ENCODE measurements around the gene TAS2R38. TPM values are rescaled to one million over a fixed set of nuclear protein-coding genes. Genes with fewer than 3 reads are reported as not detected.

TAS2R38 gene
- polyA plus RNA-seq = under 1 TPM in 1 of 4 donors, not detected in 3; 0.21 TPM
- long read RNA-seq, donor 1 = 0 reads
- long read RNA-seq, donor 2 = 0 reads
- long read RNA-seq, donor 3 = 0 reads
- long read RNA-seq, donor 4 = 0 reads
- long read RNA-seq, donor 5 = 0 reads
- long read RNA-seq, donor 6 = 0 reads
- long read RNA-seq, donor 7 = 0 reads
- long read RNA-seq, donor 8 = 0 reads
- long read RNA-seq, donor 9 = 0 reads
- long read RNA-seq, donor 10 = 0 reads

DNA sequence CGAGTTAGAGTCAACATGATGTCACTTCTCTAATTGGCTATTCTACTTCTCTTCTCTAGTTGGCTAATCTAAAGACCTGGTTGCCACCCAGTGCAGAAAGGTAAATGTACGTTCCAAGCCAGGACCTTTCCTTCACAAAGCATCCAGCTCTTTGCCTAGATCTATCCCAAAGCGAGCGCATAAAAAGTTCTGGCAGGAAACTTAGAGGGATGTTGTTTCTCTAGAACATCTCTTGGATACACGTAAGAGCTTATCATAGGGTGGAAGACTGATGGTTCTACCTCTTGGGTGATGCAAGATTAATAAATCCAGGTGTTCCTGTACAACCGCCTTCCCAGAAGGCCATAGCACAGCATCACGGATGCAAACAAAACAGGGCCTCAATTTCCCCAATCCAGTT lies at the start of gene TAS2R38:
Gene TAS2R38 (minus strand): TSS at position 101 of the 400 bp plus-strand sequence. CDS start 84 bp downstream, at position 17.
- DNase-seq = no peak
- Histone ChIP-seq H3K9me3 (ENCODE audit: control insufficient read depth in 2 of 2, insufficient read depth in 1 of 2, low read depth in 1 of 2, low read length in 1 of 2) (no peaks in the 10 kb centered on the region), H3K36me3 (ENCODE audit: control insufficient read depth in 3 of 3, insufficient read depth in 2 of 3, low read depth in 1 of 3, low read length in 3 of 3) (no peaks in the 10 kb centered on the region), H3K4me3 (ENCODE audit: low read depth in 1 of 3, low read length in 3 of 3) (no peak within 1 kb of the TSS), H3K27me3 (ENCODE audit: control insufficient read depth in 3 of 3, insufficient read depth in 3 of 3, low read length in 3 of 3) (no peaks in the 10 kb centered on the region), H3K27ac (ENCODE audit: low read depth in 1 of 3, low read length in 2 of 3) (no peak within 1 kb of the TSS), H3K4me1 (ENCODE audit: control insufficient read depth in 3 of 3, insufficient read depth in 2 of 3, low read depth in 1 of 3, low read length in 2 of 3) (peaks cover 0 to 5% (median 0%) of the 10 kb centered on the region in 3 donors)
- no peak for FAIRE-seq
- WGBS, 3 donors = 81 to 85% (median 83%) methylated on average over 7 of the region's 7 CpGs

DNA sequence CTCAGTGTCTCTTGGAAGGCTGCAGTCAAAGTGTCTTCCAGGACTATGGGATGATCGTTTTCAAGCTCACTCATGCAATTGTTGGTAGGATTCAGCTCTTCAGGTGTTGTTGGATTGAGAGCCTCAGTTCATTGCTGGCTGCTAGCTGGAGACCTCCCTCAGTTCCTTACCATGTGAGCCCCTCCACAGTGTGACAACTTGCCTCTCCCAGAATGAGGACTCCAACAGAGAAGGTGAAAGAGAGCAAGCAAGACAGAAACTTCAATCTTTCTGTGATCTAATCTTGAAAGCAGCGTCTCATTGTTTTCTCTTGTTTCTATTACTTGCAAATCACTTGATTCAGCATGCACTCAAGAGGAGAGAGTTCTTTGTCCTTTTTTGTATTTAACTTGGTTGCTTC lies 44.6 kb upstream of the TAS2R38 start:
- Histone ChIP-seq H3K9me3 (ENCODE audit: control insufficient read depth in 2 of 2, insufficient read depth in 1 of 2, low read depth in 1 of 2, low read length in 1 of 2) (no peaks in the 10 kb centered on the region), H3K4me1 (ENCODE audit: control insufficient read depth in 3 of 3, insufficient read depth in 2 of 3, low read depth in 1 of 3, low read length in 2 of 3) (no peaks in the 10 kb centered on the region), H3K27ac (ENCODE audit: low read depth in 1 of 3, low read length in 2 of 3) (no peak overlapping the region), H3K36me3 (ENCODE audit: control insufficient read depth in 3 of 3, insufficient read depth in 2 of 3, low read depth in 1 of 3, low read length in 3 of 3) (peaks cover 0 to 9% (median 0%) of the 10 kb centered on the region in 3 donors), H3K27me3 (ENCODE audit: control insufficient read depth in 3 of 3, insufficient read depth in 3 of 3, low read length in 3 of 3) (no peaks in the 10 kb centered on the region), H3K4me3 (ENCODE audit: low read depth in 1 of 3, low read length in 3 of 3) (no peak overlapping the region)
- DNase-seq (no peak), FAIRE-seq (no peak)
- 67 to 85% (median 78%) methylated on average over 2 of the region's 2 CpGs for WGBS, 3 donors

DNA sequence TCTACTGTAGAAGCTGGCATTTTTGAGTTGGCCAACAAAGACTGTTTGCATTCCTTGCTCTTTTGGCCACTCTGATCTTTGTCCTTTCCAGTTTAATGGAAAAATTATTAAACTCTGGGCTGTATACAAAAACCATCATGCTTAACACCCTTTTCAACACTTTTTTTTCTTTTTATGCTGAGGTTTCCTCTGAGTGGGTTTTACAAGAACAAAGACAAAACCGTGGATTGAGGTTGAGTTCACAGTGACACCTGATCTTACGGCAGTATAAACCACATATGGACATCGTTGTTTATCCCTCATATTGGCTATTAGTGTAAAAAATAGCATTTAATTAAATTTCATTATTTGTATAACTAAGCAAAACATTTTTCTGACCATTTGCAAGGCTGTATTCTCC lies 43.9 kb upstream of the TAS2R38 start:
- H3K27me3 ChIP-seq (ENCODE audit: control insufficient read depth in 3 of 3, insufficient read depth in 3 of 3, low read length in 3 of 3) = no peaks in the 10 kb centered on the region
- H3K27ac ChIP-seq (ENCODE audit: low read depth in 1 of 3, low read length in 2 of 3) = no peak overlapping the region
- H3K4me3 ChIP-seq (ENCODE audit: low read depth in 1 of 3, low read length in 3 of 3) = no peak overlapping the region
- no peak for DNase-seq
- H3K9me3 ChIP-seq (ENCODE audit: control insufficient read depth in 2 of 2, insufficient read depth in 1 of 2, low read depth in 1 of 2, low read length in 1 of 2) = no peaks in the 10 kb centered on the region
- peaks cover 0 to 9% (median 0%) of the 10 kb centered on the region in 3 donors for H3K36me3 ChIP-seq (ENCODE audit: control insufficient read depth in 3 of 3, insufficient read depth in 2 of 3, low read depth in 1 of 3, low read length in 3 of 3)
- no peak for FAIRE-seq
- peaks cover 0 to 3% (median 2%) of the 10 kb centered on the region in 3 donors for H3K4me1 ChIP-seq (ENCODE audit: control insufficient read depth in 3 of 3, insufficient read depth in 2 of 3, low read depth in 1 of 3, low read length in 2 of 3)
- WGBS, 3 donors = 83 to 86% (median 86%) methylated on average over 3 of the region's 3 CpGs

DNA sequence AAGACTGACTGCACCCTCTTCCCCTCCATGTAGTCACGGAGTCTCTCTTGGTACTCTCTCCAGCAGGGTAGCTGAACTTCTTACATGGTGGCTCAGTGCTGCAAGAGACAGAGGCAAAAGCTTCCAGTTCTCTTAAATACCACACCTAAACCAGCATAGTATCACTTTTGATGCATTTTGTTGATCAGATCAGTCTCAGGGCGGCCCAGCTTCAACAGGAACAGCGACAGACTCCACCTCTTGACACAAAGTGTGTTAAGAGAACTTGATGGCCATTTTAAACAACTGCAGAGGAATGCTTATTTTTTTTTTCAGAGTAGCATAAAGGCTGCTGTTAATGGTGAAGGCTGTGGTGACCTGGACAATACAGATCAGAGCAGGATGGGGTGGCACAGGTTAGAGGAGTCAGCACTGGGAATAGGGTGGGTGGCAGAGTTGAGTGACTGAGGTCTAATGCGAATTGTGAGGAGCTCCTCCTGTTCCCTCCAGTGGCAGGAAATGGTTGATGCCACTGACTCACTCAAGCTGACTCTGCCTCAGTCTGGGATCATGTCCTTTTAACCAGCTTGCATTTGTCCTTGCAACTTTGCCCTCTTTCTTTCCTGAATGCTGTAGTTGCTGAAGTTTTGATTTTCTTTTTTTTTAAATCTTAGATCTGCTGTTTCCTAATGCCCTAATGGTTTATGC lies 39.4 kb upstream of the TAS2R38 start:
- DNase-seq (peak; percentile 41 to 86), FAIRE-seq (no peak)
- Histone ChIP-seq H3K9me3 (ENCODE audit: control insufficient read depth in 2 of 2, insufficient read depth in 1 of 2, low read depth in 1 of 2, low read length in 1 of 2) (no peaks in the 10 kb centered on the region), H3K4me3 (ENCODE audit: low read depth in 1 of 3, low read length in 3 of 3) (no peak overlapping the region), H3K4me1 (ENCODE audit: control insufficient read depth in 3 of 3, insufficient read depth in 2 of 3, low read depth in 1 of 3, low read length in 2 of 3) (peaks cover 0 to 16% (median 8%) of the 10 kb centered on the region in 3 donors), H3K27me3 (ENCODE audit: control insufficient read depth in 3 of 3, insufficient read depth in 3 of 3, low read length in 3 of 3) (no peaks in the 10 kb centered on the region), H3K27ac (ENCODE audit: low read depth in 1 of 3, low read length in 2 of 3) (peak overlapping the region in 1 of 3 donors; percentile 18), H3K36me3 (ENCODE audit: control insufficient read depth in 3 of 3, insufficient read depth in 2 of 3, low read depth in 1 of 3, low read length in 3 of 3) (peaks cover 0 to 4% (median 0%) of the 10 kb centered on the region in 3 donors)
- 72 to 85% (median 75%) methylated on average over 4 of the region's 4 CpGs for WGBS, 3 donors

DNA sequence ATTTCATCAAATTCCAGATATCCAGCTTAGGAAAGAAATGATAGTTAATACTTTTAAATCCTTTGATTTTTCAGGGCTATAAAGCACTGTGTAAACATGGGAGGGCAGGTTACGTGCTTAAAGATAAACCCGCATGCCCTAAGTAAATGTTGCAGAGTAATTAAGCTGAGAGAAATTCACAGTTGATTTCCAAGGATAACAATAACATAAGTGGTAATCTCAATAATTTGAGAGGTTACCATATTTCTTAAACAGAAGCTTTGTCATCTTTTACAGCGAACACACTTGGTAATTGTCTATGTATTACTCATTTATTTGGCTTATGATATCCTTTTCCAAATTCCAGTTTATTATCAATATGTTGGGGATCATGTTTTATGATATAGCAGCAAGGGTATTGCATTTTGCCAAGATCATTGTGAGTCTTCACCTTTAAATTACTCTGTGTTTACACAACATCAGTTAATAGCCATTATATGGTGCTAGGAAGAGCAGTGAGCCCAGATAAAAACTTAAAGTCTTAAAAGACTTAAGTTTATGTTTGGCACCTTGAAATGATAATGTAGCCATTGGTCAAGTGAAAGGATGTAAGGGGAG lies 37.5 kb upstream of the TAS2R38 start:
- no peak for FAIRE-seq
- H3K4me1 ChIP-seq (ENCODE audit: control insufficient read depth in 3 of 3, insufficient read depth in 2 of 3, low read depth in 1 of 3, low read length in 2 of 3) = peaks cover 0 to 16% (median 10%) of the 10 kb centered on the region in 3 donors
- no peak overlapping the region for H3K27ac ChIP-seq (ENCODE audit: low read depth in 1 of 3, low read length in 2 of 3)

DNA sequence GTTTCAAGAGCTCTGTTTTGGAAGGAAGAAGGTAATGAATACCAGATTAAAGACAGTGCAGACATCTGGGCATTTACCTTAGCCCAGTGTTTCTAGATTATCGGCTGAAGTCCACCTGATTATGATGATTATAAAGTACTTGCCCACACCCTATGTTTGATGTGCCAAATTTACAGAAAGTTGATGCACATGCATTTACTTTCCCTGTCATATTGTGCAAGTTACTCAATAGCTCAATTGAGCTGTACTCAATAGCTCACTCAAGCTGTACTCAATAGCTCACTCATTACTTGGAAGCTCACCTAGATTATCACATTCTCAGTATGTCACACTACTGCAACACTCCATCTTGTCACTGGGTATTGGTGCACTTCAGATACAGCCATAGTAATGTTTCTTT lies 35.6 kb upstream of the TAS2R38 start:
- DNase-seq (peak; percentile 51 to 93), FAIRE-seq (peak; percentile 74)
- peaks cover 0 to 5% (median 0%) of the 10 kb centered on the region in 3 donors for H3K36me3 ChIP-seq (ENCODE audit: control insufficient read depth in 3 of 3, insufficient read depth in 2 of 3, low read depth in 1 of 3, low read length in 3 of 3)
- no peaks in the 10 kb centered on the region for H3K27me3 ChIP-seq (ENCODE audit: control insufficient read depth in 3 of 3, insufficient read depth in 3 of 3, low read length in 3 of 3)
- H3K4me1 ChIP-seq (ENCODE audit: control insufficient read depth in 3 of 3, insufficient read depth in 2 of 3, low read depth in 1 of 3, low read length in 2 of 3) = peaks cover 0 to 16% (median 10%) of the 10 kb centered on the region in 3 donors
- no peak overlapping the region for H3K4me3 ChIP-seq (ENCODE audit: low read depth in 1 of 3, low read length in 3 of 3)
- H3K9me3 ChIP-seq (ENCODE audit: control insufficient read depth in 2 of 2, insufficient read depth in 1 of 2, low read depth in 1 of 2, low read length in 1 of 2) = no peaks in the 10 kb centered on the region
- 22 to 76% (median 40%) methylated on average over 1 of the region's 1 CpG for WGBS, 3 donors
- H3K27ac ChIP-seq (ENCODE audit: low read depth in 1 of 3, low read length in 2 of 3) = no peak overlapping the region

More for the DNA sequence above, 37.5 kb upstream of the TAS2R38 start:
- Histone ChIP-seq H3K9me3 (ENCODE audit: control insufficient read depth in 2 of 2, insufficient read depth in 1 of 2, low read depth in 1 of 2, low read length in 1 of 2) (no peaks in the 10 kb centered on the region), H3K27me3 (ENCODE audit: control insufficient read depth in 3 of 3, insufficient read depth in 3 of 3, low read length in 3 of 3) (no peaks in the 10 kb centered on the region), H3K4me3 (ENCODE audit: low read depth in 1 of 3, low read length in 3 of 3) (no peak overlapping the region), H3K36me3 (ENCODE audit: control insufficient read depth in 3 of 3, insufficient read depth in 2 of 3, low read depth in 1 of 3, low read length in 3 of 3) (peaks cover 0 to 5% (median 0%) of the 10 kb centered on the region in 3 donors)
- WGBS, 3 donors = 17 to 47% (median 19%) methylated on average over 3 of the region's 3 CpGs
- DNase-seq = peak in 1 of 2 donors; percentile 45

DNA sequence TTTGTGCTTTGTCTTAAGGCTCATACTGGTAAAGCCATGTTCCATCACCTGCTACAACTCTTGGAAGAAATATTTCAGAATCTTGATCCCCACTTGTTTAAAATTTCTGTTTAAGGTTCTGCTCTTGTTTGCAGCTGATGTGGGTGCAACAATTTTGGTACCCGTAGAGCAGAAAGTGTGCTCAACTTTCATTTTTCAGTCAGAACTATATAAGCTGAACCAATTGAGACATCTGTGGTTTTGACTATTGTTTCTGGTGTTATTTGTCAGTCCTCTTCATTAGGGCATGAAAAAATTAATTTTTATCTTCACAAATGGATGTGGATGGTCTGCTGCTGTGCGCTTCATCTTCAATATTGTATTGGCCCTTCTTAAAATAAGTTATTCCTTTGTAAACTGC lies 33.0 kb upstream of the TAS2R38 start:
- Histone ChIP-seq H3K27ac (ENCODE audit: low read depth in 1 of 3, low read length in 2 of 3) (no peak overlapping the region), H3K9me3 (ENCODE audit: control insufficient read depth in 2 of 2, insufficient read depth in 1 of 2, low read depth in 1 of 2, low read length in 1 of 2) (no peaks in the 10 kb centered on the region), H3K4me3 (ENCODE audit: low read depth in 1 of 3, low read length in 3 of 3) (no peak overlapping the region), H3K27me3 (ENCODE audit: control insufficient read depth in 3 of 3, insufficient read depth in 3 of 3, low read length in 3 of 3) (no peaks in the 10 kb centered on the region), H3K4me1 (ENCODE audit: control insufficient read depth in 3 of 3, insufficient read depth in 2 of 3, low read depth in 1 of 3, low read length in 2 of 3) (peaks cover 0 to 12% (median 5%) of the 10 kb centered on the region in 3 donors), H3K36me3 (ENCODE audit: control insufficient read depth in 3 of 3, insufficient read depth in 2 of 3, low read depth in 1 of 3, low read length in 3 of 3) (peaks cover 0 to 5% (median 0%) of the 10 kb centered on the region in 3 donors)
- WGBS, 3 donors = 87 to 97% (median 93%) methylated on average over 2 of the region's 2 CpGs
- DNase-seq (no peak), FAIRE-seq (no peak)

DNA sequence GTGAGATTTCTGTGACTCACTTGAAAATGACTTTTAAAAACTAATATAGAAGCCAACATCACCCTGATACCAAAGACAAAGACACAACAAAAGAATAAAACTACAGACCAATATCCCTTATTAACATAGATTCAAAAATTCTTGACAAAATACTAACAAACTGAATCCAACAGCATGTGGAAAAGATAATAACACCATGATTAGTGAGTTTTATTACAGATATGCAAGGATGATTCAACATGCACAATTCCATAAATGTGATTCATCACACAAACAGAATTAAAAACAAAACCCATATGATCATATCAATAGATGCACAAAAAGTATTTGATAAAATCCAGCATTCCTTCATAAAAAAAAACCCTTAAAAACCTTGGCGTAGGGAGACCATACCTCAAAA lies 28.6 kb upstream of the TAS2R38 start:
- WGBS, 3 donors = 92 to 95% (median 94%) methylated on average over 1 of the region's 1 CpG
- DNase-seq = no peak
- H3K27me3 ChIP-seq (ENCODE audit: control insufficient read depth in 3 of 3, insufficient read depth in 3 of 3, low read length in 3 of 3) = no peaks in the 10 kb centered on the region
- peak overlapping the region in 1 of 3 donors; percentile 64 for H3K27ac ChIP-seq (ENCODE audit: low read depth in 1 of 3, low read length in 2 of 3)
- H3K9me3 ChIP-seq (ENCODE audit: control insufficient read depth in 2 of 2, insufficient read depth in 1 of 2, low read depth in 1 of 2, low read length in 1 of 2) = no peaks in the 10 kb centered on the region
- FAIRE-seq = no peak
- H3K4me3 ChIP-seq (ENCODE audit: low read depth in 1 of 3, low read length in 3 of 3) = no peak overlapping the region
- H3K4me1 ChIP-seq (ENCODE audit: control insufficient read depth in 3 of 3, insufficient read depth in 2 of 3, low read depth in 1 of 3, low read length in 2 of 3) = peaks cover 0 to 3% (median 2%) of the 10 kb centered on the region in 3 donors
- no peaks in the 10 kb centered on the region for H3K36me3 ChIP-seq (ENCODE audit: control insufficient read depth in 3 of 3, insufficient read depth in 2 of 3, low read depth in 1 of 3, low read length in 3 of 3)

Data from small intestine (tissue), 16 donors.